HFF-Myc (cell line): ENCODE measurements around the gene C9orf72.

Experiments used
- DNase-seq: peaks from one replicate; pipeline ENCODE4 v3.0.0-alpha.2; 2011; ENCODE audit warnings: low read depth; ENCODE audit errors: extremely low read depth
- H3K4me3 ChIP-seq: replicated peaks from 2 replicates; pipeline ENCODE4 v1.5.1; 2011; ENCODE audit warnings: low read depth, mild to moderate bottlenecking, control low read depth, low read length
- CTCF ChIP-seq: IDR thresholded peaks from 2 replicates; pipeline ENCODE4 v1.5.1; 2012; ENCODE audit warnings: mild to moderate bottlenecking, low read depth, low read length, control low read depth; ENCODE audit errors: missing control alignments

C9orf72 gene

GRCh38 chr9:27595733-27596132 lies 22.5 kb upstream of the C9orf72 start:
- DNase-seq = no peak
- H3K4me3 ChIP-seq = no peak overlapping the region
- no peak for TF ChIP-seq CTCF

GRCh38 chr9:27591672-27592071 lies 18.4 kb upstream of the C9orf72 start:
- DNase-seq = no peak
- no peak for TF ChIP-seq CTCF
- H3K4me3 ChIP-seq = no peak overlapping the region

- H3K4me3 ChIP-seq = no peak overlapping the region
- no peak for DNase-seq
- no peak for TF ChIP-seq CTCF
These were observed 17.8 kb upstream of the C9orf72 start for GRCh38 chr9:27591093-27591492.

GRCh38 chr9:27590651-27591050 lies 17.4 kb upstream of the C9orf72 start:
- TF ChIP-seq CTCF = no peak
- DNase-seq = no peak
- H3K4me3 ChIP-seq = no peak overlapping the region

- TF ChIP-seq CTCF = no peak
- no peak for DNase-seq
These were observed 16.2 kb upstream of the C9orf72 start for GRCh38 chr9:27589462-27589861.

GRCh38 chr9:27586304-27586703 lies 13.0 kb upstream of the C9orf72 start:
- no peak for TF ChIP-seq CTCF
- no peak overlapping the region for H3K4me3 ChIP-seq
- no peak for DNase-seq

More at GRCh38 chr9:27589462-27589861, 16.2 kb upstream of the C9orf72 start:
- H3K4me3 ChIP-seq = no peak overlapping the region

GRCh38 chr9:27584931-27585330 lies 11.7 kb upstream of the C9orf72 start:
- H3K4me3 ChIP-seq = no peak overlapping the region
- TF ChIP-seq CTCF = no peak
- DNase-seq = no peak
